Sigmoid colon (tissue), 7 donors: ENCODE results near the gene ARID2. TPM values are rescaled to one million over a fixed set of nuclear protein-coding genes. Genes with fewer than 3 reads are reported as not detected.

Experiments
- DNase-seq: peaks from one replicate; pipeline ENCODE4 v3.0.0-alpha.2; 2019
- H3K27ac ChIP-seq, 4 donors: fragments of 200-600 bp; sonication (generic); one replicate each; pipeline ENCODE4 v1.5.1; 2016 to 2019; ENCODE audit warnings: mild to moderate bottlenecking in 1 of 4
- H3K27me3 ChIP-seq, 3 donors: fragments of 200-600 bp; sonication (generic); one replicate each; pipeline ENCODE4 v1.5.1; 2019; ENCODE audit warnings: mild to moderate bottlenecking in 1 of 3
- H3K36me3 ChIP-seq, 4 donors: fragments of 200-600 bp; sonication (generic); one replicate each; pipeline ENCODE4 v1.5.1; 2016 to 2019
- H3K4me1 ChIP-seq, 4 donors: fragments of 200-600 bp; sonication (generic); one replicate each; pipeline ENCODE4 v1.5.1; 2017 to 2019
- H3K4me3 ChIP-seq, 4 donors: fragments of 200-600 bp; sonication (generic); one replicate each; pipeline ENCODE4 v1.5.1; 2017 to 2019; ENCODE audit warnings: mild to moderate bottlenecking in 2 of 4, moderate library complexity in 1 of 4
- H3K9me3 ChIP-seq, 4 donors: fragments of 200-600 bp in 3 of 4; sonication (generic) in 3 of 4; one replicate each; pipeline versions ENCODE4 v1.5.1 to v1.6.1; 2013 to 2019
- EP300 ChIP-seq, 4 donors: sonication (generic); formaldehyde crosslinking; IDR thresholded peaks; one replicate each; pipeline ENCODE4 v1.6.1; 2017; ENCODE audit warnings: antibody characterized with exemption in 4 of 4
- POLR2A ChIP-seq, 2 donors: fragments of 450-650 bp; IDR thresholded peaks; one replicate each; pipeline ENCODE4 v1.6.1; 2016; ENCODE audit warnings: antibody characterized with exemption in 2 of 2, mild to moderate bottlenecking in 2 of 2, moderate library complexity in 2 of 2
- POLR2AphosphoS5 ChIP-seq, 4 donors: sonication (generic); formaldehyde crosslinking; IDR thresholded peaks; one replicate each; pipeline ENCODE4 v1.6.1; 2017; ENCODE audit warnings: antibody characterized with exemption in 4 of 4
- intact Hi-C: fragments of 100-400 bp; cut with DNase I; formaldehyde crosslinking; loops from one replicate; pipeline ENCODE4 v1.15.1; 2023
- polyA plus RNA-seq, 3 donors: library from polyadenylated mRNA; stranded (reverse); fragments of 200-250 nt; gene quantifications; one replicate each; pipeline ENCODE4 v1.2.3, GENCODE V29; 2013
- small RNA-seq, 3 donors: library from RNA; depleted of rRNA; stranded (forward); fragments of <200 nt; gene quantifications; one replicate each; pipeline ENCODE3, GENCODE V24; 2016
- total RNA-seq, 4 donors: library from RNA; depleted of rRNA; stranded (reverse); fragments of >200 nt; gene quantifications; one replicate each; pipeline ENCODE4 v1.1.0, GENCODE V29; 2016
- TF ChIP-seq, protein P1 (sequence below), 4 experiments: fragments of 450-650 bp in 3 of 4; fragments of 200-600 bp in 1 of 4; IDR thresholded peaks; one replicate each; pipeline ENCODE4 v1.5.1; 2016 to 2019; ENCODE audit warnings: antibody characterized with exemption in 4 of 4, mild to moderate bottlenecking in 3 of 4, moderate library complexity in 2 of 4
- donor health status: healthy with polysubstance abuse.
- donor health status: Bipolar disorder and iron deficiency.
- donor health status: healthy.

Gene ARID2
- total and polyA plus RNA-seq, 7 donors, result 3.2 to 42.4 (median 31.0) TPM

DNA sequence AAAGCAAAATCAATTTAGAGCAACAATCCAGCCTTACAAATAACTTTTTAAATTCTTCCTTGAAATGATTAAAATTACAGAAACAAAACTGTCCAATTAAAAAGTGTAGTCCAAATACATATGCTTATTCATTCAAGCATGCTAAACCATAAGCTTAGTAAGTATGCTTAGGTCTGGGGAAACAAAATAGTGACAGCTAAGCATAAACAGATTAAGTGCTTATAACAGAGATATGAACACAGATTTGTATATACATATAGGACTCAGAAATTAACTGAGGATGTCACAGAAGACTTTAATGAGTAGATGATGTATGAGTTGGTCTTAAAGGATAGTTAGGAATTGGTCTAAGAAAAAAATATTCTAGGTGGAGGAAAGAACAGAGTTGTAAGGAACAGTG, 219.0 kb downstream of the ARID2 start:
- DNase-seq, result no peak
- intact Hi-C loops, result no loop called here
- H3K36me3 ChIP-seq, result peaks cover 0 to 58% (median 11%) of the 10 kb centered on the region in 4 donors
- no peaks in the 10 kb centered on the region for H3K4me1 ChIP-seq
- no peak overlapping the region for H3K27ac ChIP-seq
- H3K27me3 ChIP-seq, result no peaks in the 10 kb centered on the region
- TF ChIP-seq, protein P1, sequence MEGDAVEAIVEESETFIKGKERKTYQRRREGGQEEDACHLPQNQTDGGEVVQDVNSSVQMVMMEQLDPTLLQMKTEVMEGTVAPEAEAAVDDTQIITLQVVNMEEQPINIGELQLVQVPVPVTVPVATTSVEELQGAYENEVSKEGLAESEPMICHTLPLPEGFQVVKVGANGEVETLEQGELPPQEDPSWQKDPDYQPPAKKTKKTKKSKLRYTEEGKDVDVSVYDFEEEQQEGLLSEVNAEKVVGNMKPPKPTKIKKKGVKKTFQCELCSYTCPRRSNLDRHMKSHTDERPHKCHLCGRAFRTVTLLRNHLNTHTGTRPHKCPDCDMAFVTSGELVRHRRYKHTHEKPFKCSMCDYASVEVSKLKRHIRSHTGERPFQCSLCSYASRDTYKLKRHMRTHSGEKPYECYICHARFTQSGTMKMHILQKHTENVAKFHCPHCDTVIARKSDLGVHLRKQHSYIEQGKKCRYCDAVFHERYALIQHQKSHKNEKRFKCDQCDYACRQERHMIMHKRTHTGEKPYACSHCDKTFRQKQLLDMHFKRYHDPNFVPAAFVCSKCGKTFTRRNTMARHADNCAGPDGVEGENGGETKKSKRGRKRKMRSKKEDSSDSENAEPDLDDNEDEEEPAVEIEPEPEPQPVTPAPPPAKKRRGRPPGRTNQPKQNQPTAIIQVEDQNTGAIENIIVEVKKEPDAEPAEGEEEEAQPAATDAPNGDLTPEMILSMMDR (IDR thresholded peaks at IDR 0.05), result no peak
- TF ChIP-seq POLR2A (IDR thresholded peaks at IDR 0.05) (no peak), POLR2AphosphoS5 (IDR thresholded peaks at IDR 0.05) (no peak), EP300 (IDR thresholded peaks at IDR 0.05) (no peak)
- no peak overlapping the region for H3K4me3 ChIP-seq
- H3K9me3 ChIP-seq, result no peaks in the 10 kb centered on the region

Small RNA genes lying within 50 kb of the gene (small RNA-seq; reads per million reads assigned to genes)
- 0 reads per million in 3 donors for gene RN7SL246P
